Spinal cord (tissue), 10 donors: Measurements from ENCODE around the gene WDR6. TPM values are rescaled to one million over a fixed set of nuclear protein-coding genes. Genes with fewer than 3 reads are reported as not detected.
A peak's percentile ranks its signal among the peaks of the same experiment; 100 is the strongest.

Experiments
- DNase-seq, 6 donors: peaks; one replicate each; pipeline versions ENCODE4 v3.0.0 to v3.0.0-alpha.2; 2013 to 2015; ENCODE audit warnings: low spot score in 6 of 6, low read depth in 4 of 6
- H3K27ac ChIP-seq: one replicate; pipeline ENCODE4 v1.5.1; 2013; ENCODE audit warnings: low read depth, low read length, control low read depth
- H3K27me3 ChIP-seq: one replicate; pipeline ENCODE4 v1.6.1; 2013; ENCODE audit warnings: low read length; ENCODE audit not compliant: control insufficient read depth, insufficient read depth
- H3K36me3 ChIP-seq: one replicate; pipeline ENCODE4 v1.6.1; 2013; ENCODE audit warnings: low read length; ENCODE audit not compliant: control insufficient read depth, insufficient read depth
- H3K4me1 ChIP-seq: one replicate; pipeline ENCODE4 v1.6.1; 2013; ENCODE audit warnings: low read length; ENCODE audit not compliant: control insufficient read depth, insufficient read depth
- H3K4me3 ChIP-seq: one replicate; pipeline ENCODE4 v1.5.1; 2013; ENCODE audit warnings: low read depth, low read length, control low read depth
- H3K9me3 ChIP-seq: one replicate; pipeline ENCODE4 v1.6.1; 2013; ENCODE audit warnings: low read length; ENCODE audit not compliant: control insufficient read depth, insufficient read depth
- WGBS: methylation state at CpG from one replicate; pipeline ENCODE4 v1.1.5; 2013; ENCODE audit warnings: missing lambda C conversion rate; ENCODE audit not compliant: insufficient coverage; 5-methylcytosine and 5-hydroxymethylcytosine counted together
- polyA plus RNA-seq, 2 donors: library from polyadenylated mRNA; unstranded; fragments of 120-200 nt; gene quantifications; one replicate each; pipeline ENCODE4 v1.2.1, GENCODE V29; 2013; ENCODE audit not compliant: insufficient read length in 2 of 2
- total RNA-seq, 2 donors: library from RNA; depleted of rRNA in 1 of 2; stranded (reverse); fragments of 120-200 nt in 1 of 2; fragments of >200 nt in 1 of 2; gene quantifications; one replicate each; pipeline versions ENCODE4 v1.2.3 to v1.2.4, GENCODE V29; 2013 to 2014
- donor health status: healthy.

Gene WDR6
- total and polyA plus RNA-seq, 4 donors, result 81.7 to 241 (median 193) TPM

DNA sequence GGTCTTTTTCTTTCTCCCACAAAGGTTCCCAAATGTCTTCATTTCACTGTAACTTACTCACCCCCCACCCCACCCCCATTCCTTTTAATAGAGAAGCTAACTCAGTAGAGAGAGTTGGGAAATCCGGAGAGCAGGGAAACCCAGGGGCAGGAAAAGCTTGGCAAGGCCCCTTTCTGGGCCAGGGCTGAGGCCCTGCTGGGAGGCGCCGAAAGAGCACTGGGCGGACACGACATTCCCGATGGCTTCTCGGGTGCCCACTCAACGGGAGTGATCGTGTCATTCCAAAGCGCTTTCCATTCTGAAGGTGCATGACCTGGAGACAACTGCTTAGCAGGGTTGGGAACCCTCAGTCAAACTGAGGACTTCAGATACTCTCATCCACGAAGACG, 12.7 kb downstream of the WDR6 start:
- no peak for DNase-seq
- Histone ChIP-seq H3K4me3 (peak overlapping the region; percentile 93), H3K4me1 (peaks cover 52% of the 10 kb centered on the region), H3K36me3 (peaks cover 44% of the 10 kb centered on the region), H3K27ac (no peak overlapping the region), H3K27me3 (no peaks in the 10 kb centered on the region), H3K9me3 (no peaks in the 10 kb centered on the region)
- 59% methylated on average over 12 of the region's 12 CpGs for WGBS

GRCh38 chr3:49020330-49021212, 13.4 kb downstream of the WDR6 start:
- Histone ChIP-seq H3K9me3 (no peaks in the 10 kb centered on the region), H3K36me3 (peaks cover 44% of the 10 kb centered on the region), H3K4me1 (peaks cover 52% of the 10 kb centered on the region), H3K4me3 (peak overlapping the region; percentile 93), H3K27ac (peak overlapping the region; percentile 97), H3K27me3 (no peaks in the 10 kb centered on the region)
- no peak for DNase-seq
- 2% methylated on average over 45 of the region's 51 CpGs for WGBS

- peak; percentile 91 to 99 (median 97) for DNase-seq
- peaks cover 44% of the 10 kb centered on the region for H3K36me3 ChIP-seq
- H3K9me3 ChIP-seq, result no peaks in the 10 kb centered on the region
- peaks cover 52% of the 10 kb centered on the region for H3K4me1 ChIP-seq
- H3K27ac ChIP-seq, result peak overlapping the region; percentile 97
- no peaks in the 10 kb centered on the region for H3K27me3 ChIP-seq
- under 1% methylated on average over 60 of the region's 60 CpGs for WGBS
- peak overlapping the region; percentile 93 for H3K4me3 ChIP-seq
Observed at GRCh38 chr3:49021213-49021812, 14.1 kb downstream of the WDR6 start.

DNA sequence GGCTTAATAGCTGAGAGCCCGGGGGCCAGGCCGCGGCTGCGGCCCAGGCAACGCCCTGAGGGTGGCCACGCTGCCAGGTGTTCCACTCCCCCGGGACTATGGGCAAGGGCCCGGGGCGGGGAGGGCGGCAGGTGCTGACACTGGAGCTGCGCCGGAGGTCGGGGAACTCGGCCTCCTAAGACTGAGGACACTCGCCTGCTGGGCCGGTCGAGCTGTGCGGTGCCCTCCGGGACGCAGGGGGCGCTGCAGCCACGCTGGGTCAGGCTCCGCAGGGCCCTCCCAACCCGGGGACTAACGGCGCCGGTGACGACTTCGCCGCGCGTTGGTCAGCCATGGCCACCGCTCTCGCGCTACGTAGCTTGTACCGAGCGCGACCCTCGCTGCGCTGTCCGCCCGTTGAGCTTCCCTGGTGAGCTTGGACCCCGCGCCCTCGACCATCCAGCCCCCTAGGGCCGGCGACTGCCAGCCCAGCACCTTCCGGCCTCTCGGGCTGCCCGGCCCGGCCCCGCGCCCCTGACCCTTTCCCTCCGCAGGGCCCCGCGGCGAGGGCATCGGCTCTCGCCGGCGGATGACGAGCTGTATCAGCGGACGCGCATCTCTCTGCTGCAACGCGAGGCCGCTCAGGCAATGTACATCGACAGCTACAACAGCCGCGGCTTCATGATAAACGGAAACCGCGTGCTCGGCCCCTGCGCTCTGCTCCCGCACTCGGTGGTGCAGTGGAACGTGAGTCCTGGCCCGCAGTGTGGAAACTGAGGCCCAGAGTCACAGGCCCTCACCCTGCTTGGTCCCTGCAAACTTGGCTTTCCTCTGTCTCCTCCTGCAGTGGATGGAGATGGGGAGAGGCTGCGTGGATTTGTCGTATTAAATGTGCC, 14.9 kb downstream of the WDR6 start, which contains the start of gene NDUFAF3:
TSS of gene NDUFAF3 (plus strand) at position 309 of the 875 bp plus-strand sequence. CDS start at position 333, 24 bp downstream.
- H3K27ac ChIP-seq, result peak within 1 kb of the TSS; percentile 97
- H3K27me3 ChIP-seq, result no peaks in the 10 kb centered on the region
- H3K4me1 ChIP-seq, result peaks cover 46% of the 10 kb centered on the region
- H3K36me3 ChIP-seq, result peaks cover 46% of the 10 kb centered on the region
- peak in 5 of 6 donors; percentile 81 to 97 (median 90) for DNase-seq
- H3K9me3 ChIP-seq, result no peaks in the 10 kb centered on the region
- WGBS, result under 1% methylated on average over 81 of the region's 83 CpGs
- H3K4me3 ChIP-seq, result peak within 1 kb of the TSS; percentile 93

GRCh38 chr3:49022688-49023171, 15.5 kb downstream of the WDR6 start:
- no peaks in the 10 kb centered on the region for H3K27me3 ChIP-seq
- H3K4me3 ChIP-seq, result peak overlapping the region; percentile 93
- DNase-seq, result peak in 1 of 6 donors; percentile 1
- H3K4me1 ChIP-seq, result peaks cover 42% of the 10 kb centered on the region
- H3K27ac ChIP-seq, result no peak overlapping the region
- H3K36me3 ChIP-seq, result peaks cover 51% of the 10 kb centered on the region
- 34% methylated on average over 9 of the region's 12 CpGs for WGBS
- H3K9me3 ChIP-seq, result no peaks in the 10 kb centered on the region

DNA sequence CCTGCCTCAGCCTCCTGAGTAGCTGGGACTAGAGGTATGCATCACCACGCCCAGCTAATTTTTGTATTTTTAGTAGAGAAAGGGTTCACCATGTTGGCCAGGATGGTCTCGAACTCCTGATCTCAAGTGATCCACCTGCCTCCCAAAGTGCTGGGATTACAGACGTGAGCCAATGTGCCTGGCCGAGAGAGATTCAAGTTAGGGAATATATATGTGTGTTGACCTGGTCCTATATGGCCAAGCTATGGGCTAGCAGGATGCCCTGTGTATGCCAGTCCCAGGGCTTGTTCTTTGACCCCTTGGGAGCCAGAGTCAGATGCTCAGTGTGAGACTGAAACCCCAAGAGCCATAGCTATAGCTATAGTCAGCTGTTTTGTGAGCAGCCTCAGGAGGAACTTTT, 16.6 kb downstream of the WDR6 start:
- peaks cover 51% of the 10 kb centered on the region for H3K36me3 ChIP-seq

DNA sequence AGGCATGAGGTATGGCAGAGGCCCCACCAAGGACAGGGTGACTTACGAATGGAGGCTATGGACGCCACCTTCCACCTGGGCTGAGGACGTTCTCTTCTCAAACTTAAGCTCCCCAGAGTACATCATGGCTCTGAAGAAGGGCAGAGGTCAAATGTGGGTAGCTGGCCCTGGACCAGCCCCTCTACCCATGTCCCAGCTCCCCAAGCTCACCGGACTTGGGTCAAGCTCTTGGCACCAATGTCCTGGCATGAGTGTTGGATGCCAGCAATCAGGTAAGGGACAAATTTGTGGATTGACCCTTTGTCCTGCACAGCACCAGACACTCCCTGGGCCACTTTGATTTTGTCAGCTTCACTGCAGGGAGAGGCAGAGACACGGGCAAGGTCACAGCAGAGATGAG, 17.3 kb downstream of the WDR6 start:
- peaks cover 43% of the 10 kb centered on the region for H3K4me1 ChIP-seq
- H3K36me3 ChIP-seq, result peaks cover 51% of the 10 kb centered on the region

More for the DNA sequence above, 16.6 kb downstream of the WDR6 start:
- no peak overlapping the region for H3K4me3 ChIP-seq
- H3K27ac ChIP-seq, result no peak overlapping the region
- no peaks in the 10 kb centered on the region for H3K9me3 ChIP-seq
- no peaks in the 10 kb centered on the region for H3K27me3 ChIP-seq
- H3K4me1 ChIP-seq, result peaks cover 45% of the 10 kb centered on the region
- 89% methylated on average over 4 of the region's 4 CpGs for WGBS
- DNase-seq, result no peak

DNA sequence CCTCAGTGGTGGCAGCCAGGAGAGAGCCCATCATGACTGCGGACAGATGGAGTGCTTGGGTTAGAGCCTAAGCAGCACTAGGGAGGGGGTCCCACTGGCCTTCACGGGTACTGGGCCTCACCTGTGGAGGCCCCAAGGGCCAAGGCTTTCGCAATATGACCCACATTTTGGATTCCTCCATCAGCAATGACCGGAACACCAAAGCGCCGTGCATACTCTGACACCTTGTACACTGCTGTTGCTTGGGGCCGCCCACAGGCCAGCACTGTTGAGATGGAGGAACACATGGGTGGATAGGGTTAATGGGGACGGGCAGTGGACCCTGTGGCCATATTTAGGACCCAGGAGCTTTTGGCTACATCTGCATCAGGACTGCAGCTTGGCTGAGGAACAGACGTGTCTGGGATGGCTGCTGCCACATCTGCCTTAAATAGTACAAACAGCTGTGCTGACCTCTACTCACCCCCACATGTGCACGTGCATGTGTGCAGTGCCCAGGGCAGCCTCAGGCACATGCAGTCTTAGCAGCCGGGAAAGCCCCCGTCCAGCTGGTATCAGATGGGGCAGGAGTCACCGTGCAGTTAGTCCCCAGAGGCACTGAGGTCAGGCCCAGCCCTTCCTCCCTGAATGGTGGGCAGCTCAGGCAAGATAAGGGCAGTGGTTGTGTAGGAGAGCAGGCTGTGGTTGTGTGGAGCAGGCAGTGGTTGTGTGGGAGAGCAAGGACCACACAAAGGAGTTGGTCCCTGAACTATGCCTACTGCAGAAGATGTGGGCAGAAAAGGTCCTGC, 18.0 kb downstream of the WDR6 start:
- DNase-seq, result no peak
- Histone ChIP-seq H3K4me3 (no peak overlapping the region), H3K36me3 (peaks cover 51% of the 10 kb centered on the region), H3K27ac (no peak overlapping the region), H3K4me1 (peaks cover 37% of the 10 kb centered on the region), H3K27me3 (no peaks in the 10 kb centered on the region), H3K9me3 (no peaks in the 10 kb centered on the region)
- WGBS, result 80% methylated on average over 9 of the region's 13 CpGs

More for the DNA sequence above, 17.3 kb downstream of the WDR6 start:
- WGBS, result 86% methylated on average over 2 of the region's 5 CpGs
- no peak overlapping the region for H3K4me3 ChIP-seq
- DNase-seq, result no peak
- no peaks in the 10 kb centered on the region for H3K27me3 ChIP-seq
- no peak overlapping the region for H3K27ac ChIP-seq
- no peaks in the 10 kb centered on the region for H3K9me3 ChIP-seq
